BE2C (cell line): ENCODE results near the gene PRKACB.
A peak's percentile ranks its signal among the peaks of the same experiment; 100 is the strongest.

Experiments
- DNase-seq: peaks from one replicate; pipeline ENCODE4 v3.0.0-alpha.2; 2020
- H3K27me3 ChIP-seq: fragments of 250-450 bp; sonication (Bioruptor Pico); 2 replicates; pipeline ENCODE4 v1.5.1; 2020; ENCODE audit warnings: mild to moderate bottlenecking
- H3K36me3 ChIP-seq: fragments of 250-450 bp; sonication (Bioruptor Pico); 2 replicates; pipeline ENCODE4 v1.5.1; 2020; ENCODE audit warnings: mild to moderate bottlenecking
- H3K4me1 ChIP-seq: fragments of 250-450 bp; sonication (Bioruptor Pico); 2 replicates; pipeline ENCODE4 v1.5.1; 2020
- H3K4me3 ChIP-seq: 2 replicates; pipeline ENCODE4 v1.5.1; 2011; ENCODE audit warnings: low read depth, low read length
- H3K9me3 ChIP-seq: fragments of 250-450 bp; sonication (Bioruptor Pico); 2 replicates; pipeline ENCODE4 v1.5.1; 2020
- TF ChIP-seq, protein P1 (sequence below): IDR thresholded peaks from 2 replicates; pipeline ENCODE4 v1.5.1; 2012; ENCODE audit warnings: mild to moderate bottlenecking, low read depth, low read length

PRKACB gene

DNA sequence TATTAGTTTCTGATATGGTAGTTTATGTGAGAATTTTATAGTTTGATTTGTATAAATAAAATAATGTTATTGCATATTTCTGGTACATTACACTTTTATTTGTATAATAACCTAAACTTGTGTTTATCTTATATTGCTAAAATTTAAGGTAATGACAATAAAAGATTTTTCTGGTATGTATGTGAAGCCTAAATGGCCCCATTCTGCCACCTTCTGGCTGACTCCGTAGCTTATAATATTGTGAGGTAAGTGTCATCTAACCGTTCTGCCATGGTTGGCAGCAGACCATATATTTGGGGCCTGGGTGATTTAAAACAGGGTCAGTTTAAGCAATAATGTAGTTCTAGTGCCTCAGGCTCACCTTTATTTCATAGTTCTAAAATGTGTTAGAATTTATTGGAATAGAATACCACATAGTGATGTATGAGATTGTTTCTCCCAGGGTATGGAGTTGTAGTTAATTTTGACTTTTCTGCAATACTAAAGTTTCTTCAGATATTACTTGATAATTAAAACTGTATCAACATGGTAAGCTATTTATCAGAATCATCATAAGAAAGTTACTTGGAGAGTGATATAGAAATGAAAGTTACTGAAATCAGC is 21.2 kb upstream of the PRKACB start:
- no peak overlapping the region for H3K4me3 ChIP-seq
- TF ChIP-seq, protein P1, sequence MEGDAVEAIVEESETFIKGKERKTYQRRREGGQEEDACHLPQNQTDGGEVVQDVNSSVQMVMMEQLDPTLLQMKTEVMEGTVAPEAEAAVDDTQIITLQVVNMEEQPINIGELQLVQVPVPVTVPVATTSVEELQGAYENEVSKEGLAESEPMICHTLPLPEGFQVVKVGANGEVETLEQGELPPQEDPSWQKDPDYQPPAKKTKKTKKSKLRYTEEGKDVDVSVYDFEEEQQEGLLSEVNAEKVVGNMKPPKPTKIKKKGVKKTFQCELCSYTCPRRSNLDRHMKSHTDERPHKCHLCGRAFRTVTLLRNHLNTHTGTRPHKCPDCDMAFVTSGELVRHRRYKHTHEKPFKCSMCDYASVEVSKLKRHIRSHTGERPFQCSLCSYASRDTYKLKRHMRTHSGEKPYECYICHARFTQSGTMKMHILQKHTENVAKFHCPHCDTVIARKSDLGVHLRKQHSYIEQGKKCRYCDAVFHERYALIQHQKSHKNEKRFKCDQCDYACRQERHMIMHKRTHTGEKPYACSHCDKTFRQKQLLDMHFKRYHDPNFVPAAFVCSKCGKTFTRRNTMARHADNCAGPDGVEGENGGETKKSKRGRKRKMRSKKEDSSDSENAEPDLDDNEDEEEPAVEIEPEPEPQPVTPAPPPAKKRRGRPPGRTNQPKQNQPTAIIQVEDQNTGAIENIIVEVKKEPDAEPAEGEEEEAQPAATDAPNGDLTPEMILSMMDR: peak; percentile 68
- H3K27me3 ChIP-seq: no peaks in the 10 kb centered on the region
- H3K9me3 ChIP-seq: no peaks in the 10 kb centered on the region
- DNase-seq: peak; percentile 53
- H3K36me3 ChIP-seq: no peaks in the 10 kb centered on the region
- no peaks in the 10 kb centered on the region for H3K4me1 ChIP-seq

DNA sequence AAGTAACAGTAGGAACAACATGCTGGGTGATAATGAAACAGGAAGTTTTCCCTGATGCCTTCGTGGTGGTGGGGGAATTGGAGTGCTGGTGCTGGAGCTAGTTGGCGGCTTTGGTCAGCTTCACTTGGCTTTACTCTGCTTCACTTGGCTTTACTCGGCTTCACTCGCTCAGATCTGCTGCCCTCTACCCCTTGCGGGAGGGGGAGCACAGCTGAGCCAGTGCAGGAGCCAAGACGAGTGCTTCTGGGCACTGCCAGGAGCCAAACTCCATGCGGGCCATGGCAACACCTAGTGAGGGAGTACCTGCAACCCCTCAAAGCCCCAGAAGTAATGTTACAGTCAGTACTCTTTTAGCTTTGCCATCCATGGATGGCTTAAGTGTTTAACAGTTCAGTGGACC is 10.6 kb upstream of the PRKACB start:
- DNase-seq: no peak
- Histone ChIP-seq H3K9me3 (no peaks in the 10 kb centered on the region), H3K36me3 (no peaks in the 10 kb centered on the region), H3K27me3 (no peaks in the 10 kb centered on the region), H3K4me3 (no peak overlapping the region), H3K4me1 (no peaks in the 10 kb centered on the region)
- TF ChIP-seq, protein P1: no peak

DNA sequence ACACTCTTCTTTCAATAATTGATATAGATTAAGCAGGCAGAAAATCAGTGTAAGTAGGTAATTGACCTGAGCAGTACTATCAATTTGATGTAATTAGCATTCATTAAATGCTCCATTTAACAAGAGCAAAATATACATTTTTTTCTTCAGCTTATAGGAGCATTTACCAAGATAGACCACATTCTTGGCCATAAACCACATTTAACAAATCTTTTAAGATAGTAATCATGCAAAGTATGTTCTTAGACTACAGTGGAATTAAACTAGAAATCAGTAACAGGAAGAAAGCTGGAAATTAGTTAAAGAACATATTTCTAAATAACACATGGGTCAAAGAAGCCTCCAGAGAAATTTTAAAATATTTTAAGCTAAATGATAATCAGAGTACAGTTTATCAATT is 8.7 kb upstream of the PRKACB start:
- Histone ChIP-seq H3K27me3 (no peaks in the 10 kb centered on the region), H3K36me3 (no peaks in the 10 kb centered on the region), H3K4me1 (no peaks in the 10 kb centered on the region), H3K9me3 (no peaks in the 10 kb centered on the region), H3K4me3 (no peak overlapping the region)
- no peak for DNase-seq
- TF ChIP-seq, protein P1: no peak

DNA sequence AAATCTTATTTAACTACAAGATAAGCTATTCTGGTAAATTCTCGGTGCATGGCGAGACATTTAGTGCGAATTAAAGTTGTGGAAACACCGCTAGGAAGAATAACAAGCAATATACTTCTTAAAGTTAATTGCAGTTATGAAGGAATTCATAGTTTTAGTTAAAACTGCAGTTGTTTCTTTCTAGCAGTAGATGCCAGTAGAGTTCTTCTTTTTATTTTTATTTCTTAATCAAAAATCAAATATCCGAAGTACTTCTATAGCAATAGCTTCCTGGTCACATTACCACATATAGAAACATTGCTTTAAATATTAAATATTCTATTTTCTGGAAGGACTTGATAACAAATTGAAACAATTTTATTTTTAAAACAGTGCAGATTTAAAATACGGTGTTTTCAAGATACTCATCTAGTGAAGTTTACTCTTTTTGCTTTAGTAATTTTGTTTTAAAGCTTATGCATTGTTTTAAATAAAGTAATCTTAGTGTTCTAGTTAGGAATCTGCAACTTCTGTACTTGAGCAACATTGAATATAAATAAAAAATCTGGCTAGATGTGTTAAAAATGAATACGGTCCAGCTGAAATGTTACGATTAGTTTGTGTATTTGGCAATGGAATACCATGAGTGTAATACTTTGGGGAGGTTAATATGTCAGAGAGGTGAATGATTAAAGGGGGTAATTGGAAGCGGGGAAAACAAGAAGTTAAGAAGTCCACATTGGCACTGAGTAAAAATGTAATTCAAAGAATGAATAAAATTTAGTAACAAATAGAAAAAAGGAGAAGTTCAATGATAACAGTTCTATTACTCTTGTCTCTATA is 2.7 kb upstream of the PRKACB start:
- H3K27me3 ChIP-seq: no peaks in the 10 kb centered on the region
- no peaks in the 10 kb centered on the region for H3K4me1 ChIP-seq
- no peaks in the 10 kb centered on the region for H3K36me3 ChIP-seq
- H3K4me3 ChIP-seq: no peak overlapping the region
- no peak for DNase-seq
- TF ChIP-seq, protein P1: peak; percentile 24; the same call in 1 of the 2 replicates
- no peaks in the 10 kb centered on the region for H3K9me3 ChIP-seq

DNA sequence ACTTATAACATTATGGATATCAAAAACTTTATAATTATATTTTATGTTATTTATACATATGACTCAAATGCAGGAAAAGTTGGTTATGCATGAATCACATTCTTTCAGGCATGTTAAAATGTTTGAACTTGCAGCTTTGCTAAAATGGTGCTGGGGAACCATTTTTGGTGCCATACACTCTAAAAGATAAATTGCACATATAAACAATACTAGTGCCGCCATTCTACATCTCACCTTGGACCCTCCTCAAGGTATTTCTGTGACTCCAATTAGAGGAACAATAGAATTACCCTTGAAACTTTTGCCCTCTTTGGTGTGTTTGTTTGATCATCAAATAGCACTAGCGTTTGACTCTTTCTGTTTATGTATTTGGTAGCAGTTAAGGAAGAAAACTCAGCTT is 997 bp downstream of the PRKACB start:
- Histone ChIP-seq H3K9me3 (no peaks in the 10 kb centered on the region), H3K4me3 (no peak overlapping the region), H3K4me1 (no peaks in the 10 kb centered on the region), H3K36me3 (no peaks in the 10 kb centered on the region), H3K27me3 (no peaks in the 10 kb centered on the region)
- no peak for DNase-seq
- TF ChIP-seq, protein P1: no peak

DNA sequence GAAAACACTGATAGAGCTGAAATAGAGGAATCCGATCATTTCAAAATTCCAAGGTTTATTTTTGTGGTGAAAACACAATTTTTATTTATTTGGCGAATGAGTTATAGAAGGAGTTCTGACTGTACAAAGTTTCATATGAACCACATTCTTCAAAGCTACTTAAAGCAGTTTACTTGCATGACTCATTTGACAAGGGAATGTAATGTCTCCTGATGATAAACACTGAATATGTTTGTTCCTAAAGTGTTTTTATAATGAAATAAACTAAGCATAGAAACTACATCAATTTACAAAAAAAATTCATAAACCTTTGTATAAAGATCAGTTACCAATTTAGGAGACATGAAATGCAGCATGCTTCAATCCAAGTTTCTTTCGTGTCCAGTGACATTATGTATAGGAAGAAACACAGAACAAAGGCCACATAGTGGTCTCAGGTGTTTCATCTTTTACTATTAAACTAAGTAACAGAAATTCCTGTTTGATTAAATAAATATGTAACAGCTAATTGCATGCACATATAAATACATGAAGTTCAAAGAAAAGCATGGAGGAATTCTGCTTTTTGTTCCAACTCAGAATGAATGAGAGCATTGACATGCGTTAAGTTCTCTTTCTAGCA is 2.5 kb downstream of the PRKACB start:
- Histone ChIP-seq H3K4me1 (no peaks in the 10 kb centered on the region), H3K9me3 (no peaks in the 10 kb centered on the region), H3K27me3 (no peaks in the 10 kb centered on the region), H3K36me3 (no peaks in the 10 kb centered on the region), H3K4me3 (no peak overlapping the region)
- TF ChIP-seq, protein P1: no peak
- no peak for DNase-seq
